Left ventricle myocardium inferior (tissue), 1 donor: ENCODE data around the gene WHAMM. TPM values are rescaled to one million over a fixed set of nuclear protein-coding genes. Genes with fewer than 3 reads are reported as not detected.

Experiments
- DNase-seq: peaks from one replicate; pipeline ENCODE4 v3.0.0-alpha.2; 2020
- H3K27ac ChIP-seq: fragments of 200-600 bp; replicated peaks from 2 replicates; pipeline ENCODE4 v1.8.0; 2021
- H3K27me3 ChIP-seq: fragments of 200-600 bp; 2 replicates; pipeline ENCODE4 v1.8.0; 2021; ENCODE audit warnings: low read depth
- H3K36me3 ChIP-seq: fragments of 200-600 bp; 2 replicates; pipeline ENCODE4 v1.8.0; 2021
- H3K4me1 ChIP-seq: fragments of 200-600 bp; 2 replicates; pipeline ENCODE4 v1.8.0; 2021
- H3K4me3 ChIP-seq: fragments of 200-600 bp; 2 replicates; pipeline ENCODE4 v1.8.0; 2021; ENCODE audit warnings: mild to moderate bottlenecking, moderate library complexity
- H3K9me3 ChIP-seq: fragments of 200-600 bp; replicated peaks from 2 replicates; pipeline ENCODE4 v1.8.0; 2021
- CTCF ChIP-seq: fragments of 200-600 bp; IDR thresholded peaks from 2 replicates; pipeline ENCODE4 v1.8.0; 2021; ENCODE audit warnings: antibody characterized with exemption, mild to moderate bottlenecking, borderline replicate concordance
- intact Hi-C: fragments of 100-400 bp; cut with micrococcal nuclease; formaldehyde crosslinking; loops from one replicate; pipeline ENCODE4 v1.11.0; 2022
- total RNA-seq: library from RNA; stranded (reverse); fragmentation: NEBNext Ultra II Directional; extraction: Animal tissue kit (Norgen Biotek cat#: 25700); gene quantifications from one replicate; pipeline ENCODE4 v1.2.1, GENCODE V29; 2021
- donor health status: DM: no; HTN: yes; CAD: no; lungs with severe emphysema.

WHAMM gene
- total RNA-seq, 1 donor from 2014 or later = 5.4 TPM

DNA sequence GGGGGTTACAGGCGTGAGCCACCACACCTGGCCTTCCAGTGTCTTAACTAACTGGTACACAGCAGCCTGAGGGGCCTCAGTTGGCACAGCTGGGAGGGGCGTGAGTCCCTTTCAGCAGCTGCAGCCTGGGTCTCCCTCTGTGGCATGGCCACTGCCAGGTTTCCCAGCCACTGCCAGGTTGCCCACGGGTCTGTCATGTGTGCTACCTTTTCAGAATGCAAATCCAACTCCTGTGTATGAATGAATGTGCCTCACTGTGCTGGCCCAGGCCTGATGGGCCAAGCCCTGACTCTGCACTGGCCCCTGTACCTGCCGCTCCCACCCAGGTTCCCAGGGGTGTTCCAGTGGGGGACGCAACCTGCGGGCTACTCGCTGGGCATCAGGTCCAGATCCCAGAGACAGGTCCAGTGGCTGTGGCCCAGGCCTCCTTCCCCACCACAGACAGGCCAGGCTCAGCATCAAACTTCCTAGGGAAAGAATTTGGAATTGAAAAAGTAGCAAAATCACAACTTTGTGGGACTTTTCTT lies 26.0 kb downstream of the WHAMM start:
- Histone ChIP-seq H3K4me1 (peaks cover 11% of the 10 kb centered on the region), H3K27ac (no peak overlapping the region), H3K4me3 (no peak overlapping the region), H3K36me3 (peaks cover 80% of the 10 kb centered on the region), H3K27me3 (no peaks in the 10 kb centered on the region), H3K9me3 (peaks cover 5% of the 10 kb centered on the region)
- intact Hi-C loops = no loop called here
- TF ChIP-seq CTCF = no peak
- DNase-seq = no peak

DNA sequence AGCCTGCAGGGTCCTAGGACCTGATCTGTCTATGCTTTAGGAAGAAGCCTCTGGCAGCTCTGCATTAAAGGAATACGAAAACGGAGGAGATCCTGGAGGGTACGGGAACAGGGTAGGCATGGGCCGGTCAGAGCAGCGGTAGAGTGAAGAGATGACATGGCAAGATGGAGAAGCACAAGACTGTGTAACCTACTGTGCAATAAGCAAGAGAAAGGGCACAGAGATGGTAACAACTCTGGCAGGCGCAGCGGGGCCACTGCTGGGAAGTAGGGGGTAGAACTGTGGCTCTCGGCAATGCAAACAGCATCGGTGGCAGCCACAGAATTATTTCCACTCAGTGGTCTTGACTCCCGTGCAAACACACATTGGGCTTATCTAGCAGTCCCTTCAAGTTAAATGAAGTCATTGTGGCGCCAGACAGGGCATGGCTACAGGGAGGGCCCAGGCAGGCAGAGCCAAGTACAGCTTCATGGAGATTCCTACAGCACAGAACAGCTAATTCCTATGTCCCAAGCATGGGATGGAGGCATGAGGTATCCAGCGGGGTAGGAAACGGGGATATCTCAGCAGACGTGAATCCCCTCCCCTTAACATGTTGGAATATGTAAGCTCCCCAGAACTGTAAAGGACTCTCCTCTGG lies 28.8 kb downstream of the WHAMM start:
- H3K36me3 ChIP-seq = peaks cover 53% of the 10 kb centered on the region
- intact Hi-C loops = no loop called here
- H3K27ac ChIP-seq = no peak overlapping the region
- no peak overlapping the region for H3K4me3 ChIP-seq
- H3K27me3 ChIP-seq = no peaks in the 10 kb centered on the region
- no peaks in the 10 kb centered on the region for H3K4me1 ChIP-seq
- no peak for TF ChIP-seq CTCF
- no peak for DNase-seq
- peaks cover 5% of the 10 kb centered on the region for H3K9me3 ChIP-seq

DNA sequence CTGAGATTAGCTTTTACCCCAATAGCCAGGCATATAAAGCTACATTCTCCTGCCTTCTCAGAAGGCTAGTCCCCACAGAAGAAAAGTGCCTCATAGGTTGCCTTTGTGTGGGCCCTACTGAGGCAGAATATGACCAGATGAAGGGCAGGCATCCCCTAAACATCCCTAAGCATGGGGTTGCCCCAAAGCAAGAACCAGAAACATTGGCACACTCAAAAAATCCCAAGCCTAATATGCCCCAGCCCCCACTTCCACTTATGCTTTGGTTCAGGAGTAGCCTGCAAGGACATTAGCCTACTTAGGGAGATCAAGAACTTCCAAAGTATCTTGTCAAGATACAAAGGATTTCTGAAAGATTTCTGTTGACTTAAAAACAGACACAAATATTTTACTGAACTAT lies 29.7 kb downstream of the WHAMM start:
- intact Hi-C loops = no loop called here
- Histone ChIP-seq H3K4me3 (no peak overlapping the region), H3K9me3 (peaks cover 5% of the 10 kb centered on the region), H3K27me3 (no peaks in the 10 kb centered on the region), H3K36me3 (peaks cover 48% of the 10 kb centered on the region), H3K27ac (no peak overlapping the region), H3K4me1 (no peaks in the 10 kb centered on the region)
- no peak for DNase-seq
- TF ChIP-seq CTCF = no peak

GRCh38 chr15:82840166-82840565 lies 30.7 kb downstream of the WHAMM start:
- Histone ChIP-seq H3K4me1 (no peaks in the 10 kb centered on the region), H3K27ac (no peak overlapping the region), H3K4me3 (no peak overlapping the region), H3K9me3 (peaks cover 5% of the 10 kb centered on the region), H3K36me3 (peaks cover 38% of the 10 kb centered on the region), H3K27me3 (no peaks in the 10 kb centered on the region)
- no peak for TF ChIP-seq CTCF
- intact Hi-C loops = no loop called here
- no peak for DNase-seq

DNA sequence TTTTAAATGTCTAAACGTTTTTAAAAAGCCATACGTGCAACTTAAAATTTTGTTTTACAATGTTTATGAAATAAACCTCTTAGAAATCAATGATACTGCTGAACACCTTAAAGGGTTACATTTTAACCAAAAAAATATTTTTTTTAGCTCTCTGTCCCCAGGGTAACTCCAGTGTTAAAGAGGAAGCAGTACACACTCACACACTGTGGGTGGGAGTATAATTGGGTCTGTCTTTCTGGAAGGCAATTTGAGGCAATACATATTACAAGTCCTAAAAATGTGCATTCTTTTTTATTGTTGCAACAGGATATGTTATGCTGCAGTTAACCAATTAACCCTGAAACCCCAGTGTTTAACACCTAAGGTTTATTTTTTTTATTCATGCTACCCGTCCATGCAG lies 34.1 kb downstream of the WHAMM start:
- H3K9me3 ChIP-seq = no peaks in the 10 kb centered on the region
- no peak for TF ChIP-seq CTCF
- H3K27ac ChIP-seq = no peak overlapping the region
- no peaks in the 10 kb centered on the region for H3K27me3 ChIP-seq
- no peak overlapping the region for H3K4me3 ChIP-seq
- H3K4me1 ChIP-seq = no peaks in the 10 kb centered on the region
- no peak for DNase-seq
- intact Hi-C loops = no loop called here
- H3K36me3 ChIP-seq = peaks cover 4% of the 10 kb centered on the region
